K562 (cell line): ENCODE measurements around the gene ADAM23. TPM values are rescaled to one million over a fixed set of nuclear protein-coding genes. Genes with fewer than 3 reads are reported as not detected.

Experiments
- C11orf30 ChIP-seq: fragments of 450-650 bp; IDR thresholded peaks from 2 replicates; pipeline ENCODE4 v1.6.1; 2016; ENCODE audit warnings: low read depth, mild to moderate bottlenecking
- CBX2 ChIP-seq: fragments of 200-600 bp; sonication (generic); IDR thresholded peaks from one replicate; pipeline ENCODE4 v1.6.1; 2012; ENCODE audit warnings: mild to moderate bottlenecking, low read length, inconsistent platforms; ENCODE audit not compliant: insufficient read depth, poor library complexity, severe bottlenecking
- HDAC1 ChIP-seq, 2 experiments: fragments of 450-650 bp; IDR thresholded peaks; 2 replicates each; pipeline ENCODE4 v1.6.1; 2016 to 2017; ENCODE audit warnings: inconsistent platforms in 1 of 2, mild to moderate bottlenecking in 1 of 2, moderate library complexity in 1 of 2
- KDM1A ChIP-seq, 2 experiments: fragments of 450-650 bp; IDR thresholded peaks; 2 replicates each; pipeline ENCODE4 v1.6.1; 2016; ENCODE audit warnings: mild to moderate bottlenecking in 2 of 2
- NCOA1 ChIP-seq: fragments of 450-650 bp; IDR thresholded peaks from 2 replicates; pipeline ENCODE4 v1.6.1; 2016; ENCODE audit warnings: low read depth
- NFIC ChIP-seq: fragments of 450-650 bp; IDR thresholded peaks from 2 replicates; pipeline ENCODE4 v1.6.1; 2017; ENCODE audit warnings: mild to moderate bottlenecking, inconsistent platforms
- PHF21A ChIP-seq: fragments of 450-650 bp; IDR thresholded peaks from 2 replicates; pipeline ENCODE4 v1.6.1; 2017; ENCODE audit warnings: low read depth, borderline replicate concordance
- PPARD ChIP-seq: fragments of 250-450 bp; sonication (Bioruptor Pico); IDR thresholded peaks from 2 replicates; pipeline ENCODE4 v1.8.0; 2022; ENCODE audit warnings: inconsistent platforms, mild to moderate bottlenecking, moderate library complexity
- PTTG1 ChIP-seq: fragments of 450-650 bp; IDR thresholded peaks from 2 replicates; pipeline ENCODE4 v1.6.1; 2016; ENCODE audit warnings: low read depth, mild to moderate bottlenecking, missing genetic modification characterization, missing compliant biosample characterization
- RAD21 ChIP-seq, 2 experiments: fragments of 250-450 bp in 1 of 2; fragments of 450-650 bp in 1 of 2; sonication (Bioruptor Pico) in 1 of 2; formaldehyde crosslinking in 1 of 2; IDR thresholded peaks in 1 of 2; conservative IDR thresholded peaks in 1 of 2; 2 replicates each; pipeline versions ENCODE4 v1.4.0 to v1.8.0; 2020 to 2022; ENCODE audit warnings: mild to moderate bottlenecking in 2 of 2, moderate library complexity in 1 of 2
- SREBF1 ChIP-seq: fragments of 150-350 bp; IDR thresholded peaks from 2 replicates; pipeline ENCODE4 v1.6.1; 2014; ENCODE audit warnings: antibody characterized with exemption, low read depth, low read length, borderline replicate concordance
- XRCC3 ChIP-seq: fragments of 450-650 bp; IDR thresholded peaks from 2 replicates; pipeline ENCODE4 v1.6.1; 2017; ENCODE audit warnings: mild to moderate bottlenecking, moderate library complexity
- ZNF316 ChIP-seq: fragments of 450-650 bp; IDR thresholded peaks from 2 replicates; pipeline ENCODE4 v1.6.1; 2016
- ZNF695 ChIP-seq: fragments of 450-650 bp; formaldehyde crosslinking; IDR thresholded peaks from 2 replicates; pipeline ENCODE4 v1.4.0; 2020; ENCODE audit warnings: mild to moderate bottlenecking, moderate library complexity
- polyA plus RNA-seq, 8 experiments: library from polyadenylated mRNA; depleted of rRNA in 4 of 8; stranded (reverse) in 5 of 8; unstranded in 3 of 8; fragments of >200 nt; fragmentation: Nextera tagmentation in 2 of 8; fragmentation: Illumina TruSeq in 1 of 8; extraction: Ambion mirVana in 2 of 8; extraction: Trizol in 1 of 8; gene quantifications; 2 replicates each; pipeline versions ENCODE4 v1.2.1 to v1.2.3, GENCODE V29; 2011 to 2014; ENCODE audit warnings: inconsistent platforms in 1 of 8, missing spikeins in 1 of 8
- total RNA-seq, 7 experiments: library from RNA; depleted of rRNA in 6 of 7; stranded (reverse); fragments of >200 nt in 6 of 7; fragmentation: Illumina TruSeq in 2 of 7; extraction: Trizol in 2 of 7; gene quantifications; 2 replicates each; pipeline versions ENCODE4 v1.2.1 to v1.2.3, GENCODE V29; 2011 to 2021; ENCODE audit warnings: low replicate concordance in 1 of 7
- TF ChIP-seq, protein P1 (sequence below): sonication (generic); formaldehyde crosslinking; IDR thresholded peaks from 2 replicates; pipeline ENCODE4 v1.8.0; 2022; ENCODE audit warnings: mild to moderate bottlenecking, missing genetic modification reagents, borderline replicate concordance
- TF ChIP-seq, protein P2 (sequence below): fragments of 450-650 bp; formaldehyde crosslinking; IDR thresholded peaks from 2 replicates; pipeline ENCODE4 v1.4.0; 2020; ENCODE audit warnings: mild to moderate bottlenecking, moderate library complexity
- TF ChIP-seq, protein P3 (sequence below): IDR thresholded peaks from 2 replicates; pipeline ENCODE4 v1.6.1; 2011; ENCODE audit warnings: borderline replicate concordance, low read depth, mild to moderate bottlenecking, moderate library complexity, low read length; ENCODE audit not compliant: insufficient read depth, poor library complexity, severe bottlenecking
- TF ChIP-seq, protein P4 (sequence below), 2 experiments: fragments of 450-650 bp in 1 of 2; IDR thresholded peaks; 2 replicates each; pipeline ENCODE4 v1.6.1; 2011 to 2017; ENCODE audit warnings: low read depth in 2 of 2, antibody characterized with exemption in 1 of 2, borderline replicate concordance in 1 of 2, low read length in 1 of 2, mild to moderate bottlenecking in 1 of 2, mixed read lengths in 1 of 2; ENCODE audit not compliant: control insufficient read depth in 1 of 2
- TF ChIP-seq, protein P5 (sequence below): fragments of 250-450 bp; sonication (Bioruptor Pico); IDR thresholded peaks from 2 replicates; pipeline ENCODE4 v1.5.0; 2021

ADAM23 gene
- total and polyA plus RNA-seq, 9 of the 15 experiments (the other 6 are each of a cell fraction or from before 2014, with no cell fraction given) = 0.02 TPM; not detected in 8

DNA sequence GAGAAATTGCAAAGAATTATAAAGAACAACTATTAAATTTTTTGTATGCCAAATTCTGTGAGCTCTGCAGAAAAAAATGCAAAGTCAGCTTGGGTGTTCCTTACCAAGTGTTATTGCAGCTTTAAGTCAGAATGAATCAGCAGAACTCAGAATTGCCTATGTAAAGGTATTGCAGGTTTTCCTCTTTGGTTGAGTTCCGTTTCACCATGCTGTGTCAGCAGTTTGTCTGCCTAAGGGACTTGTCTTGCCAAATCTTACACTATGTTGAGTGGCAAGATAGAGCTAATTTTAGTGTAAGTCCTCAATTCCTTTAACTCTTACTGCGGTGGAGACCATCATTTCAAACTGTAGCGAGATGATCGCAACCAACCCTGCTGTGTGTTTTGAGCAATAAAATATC is 38.8 kb downstream of the ADAM23 start (continued):
- peak; percentile 99 for TF ChIP-seq ZNF316
- no peak for TF ChIP-seq NFIC
- no peak for TF ChIP-seq XRCC3
- TF ChIP-seq KDM1A (IDR thresholded peaks at IDR 0.05) = no peak
- TF ChIP-seq, protein P1, sequence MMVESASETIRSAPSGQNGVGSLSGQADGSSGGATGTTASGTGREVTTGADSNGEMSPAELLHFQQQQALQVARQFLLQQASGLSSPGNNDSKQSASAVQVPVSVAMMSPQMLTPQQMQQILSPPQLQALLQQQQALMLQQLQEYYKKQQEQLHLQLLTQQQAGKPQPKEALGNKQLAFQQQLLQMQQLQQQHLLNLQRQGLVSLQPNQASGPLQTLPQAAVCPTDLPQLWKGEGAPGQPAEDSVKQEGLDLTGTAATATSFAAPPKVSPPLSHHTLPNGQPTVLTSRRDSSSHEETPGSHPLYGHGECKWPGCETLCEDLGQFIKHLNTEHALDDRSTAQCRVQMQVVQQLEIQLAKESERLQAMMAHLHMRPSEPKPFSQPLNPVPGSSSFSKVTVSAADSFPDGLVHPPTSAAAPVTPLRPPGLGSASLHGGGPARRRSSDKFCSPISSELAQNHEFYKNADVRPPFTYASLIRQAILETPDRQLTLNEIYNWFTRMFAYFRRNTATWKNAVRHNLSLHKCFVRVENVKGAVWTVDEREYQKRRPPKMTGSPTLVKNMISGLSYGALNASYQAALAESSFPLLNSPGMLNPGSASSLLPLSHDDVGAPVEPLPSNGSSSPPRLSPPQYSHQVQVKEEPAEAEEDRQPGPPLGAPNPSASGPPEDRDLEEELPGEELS (CRISPR knock-in tag) = no peak
- TF ChIP-seq, protein P2, sequence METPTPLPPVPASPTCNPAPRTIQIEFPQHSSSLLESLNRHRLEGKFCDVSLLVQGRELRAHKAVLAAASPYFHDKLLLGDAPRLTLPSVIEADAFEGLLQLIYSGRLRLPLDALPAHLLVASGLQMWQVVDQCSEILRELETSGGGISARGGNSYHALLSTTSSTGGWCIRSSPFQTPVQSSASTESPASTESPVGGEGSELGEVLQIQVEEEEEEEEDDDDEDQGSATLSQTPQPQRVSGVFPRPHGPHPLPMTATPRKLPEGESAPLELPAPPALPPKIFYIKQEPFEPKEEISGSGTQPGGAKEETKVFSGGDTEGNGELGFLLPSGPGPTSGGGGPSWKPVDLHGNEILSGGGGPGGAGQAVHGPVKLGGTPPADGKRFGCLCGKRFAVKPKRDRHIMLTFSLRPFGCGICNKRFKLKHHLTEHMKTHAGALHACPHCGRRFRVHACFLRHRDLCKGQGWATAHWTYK (CRISPR knock-in tag) = no peak
- no peak for TF ChIP-seq NCOA1
- TF ChIP-seq, protein P3, sequence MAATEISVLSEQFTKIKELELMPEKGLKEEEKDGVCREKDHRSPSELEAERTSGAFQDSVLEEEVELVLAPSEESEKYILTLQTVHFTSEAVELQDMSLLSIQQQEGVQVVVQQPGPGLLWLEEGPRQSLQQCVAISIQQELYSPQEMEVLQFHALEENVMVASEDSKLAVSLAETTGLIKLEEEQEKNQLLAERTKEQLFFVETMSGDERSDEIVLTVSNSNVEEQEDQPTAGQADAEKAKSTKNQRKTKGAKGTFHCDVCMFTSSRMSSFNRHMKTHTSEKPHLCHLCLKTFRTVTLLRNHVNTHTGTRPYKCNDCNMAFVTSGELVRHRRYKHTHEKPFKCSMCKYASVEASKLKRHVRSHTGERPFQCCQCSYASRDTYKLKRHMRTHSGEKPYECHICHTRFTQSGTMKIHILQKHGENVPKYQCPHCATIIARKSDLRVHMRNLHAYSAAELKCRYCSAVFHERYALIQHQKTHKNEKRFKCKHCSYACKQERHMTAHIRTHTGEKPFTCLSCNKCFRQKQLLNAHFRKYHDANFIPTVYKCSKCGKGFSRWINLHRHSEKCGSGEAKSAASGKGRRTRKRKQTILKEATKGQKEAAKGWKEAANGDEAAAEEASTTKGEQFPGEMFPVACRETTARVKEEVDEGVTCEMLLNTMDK = no peak
- TF ChIP-seq, protein P4, sequence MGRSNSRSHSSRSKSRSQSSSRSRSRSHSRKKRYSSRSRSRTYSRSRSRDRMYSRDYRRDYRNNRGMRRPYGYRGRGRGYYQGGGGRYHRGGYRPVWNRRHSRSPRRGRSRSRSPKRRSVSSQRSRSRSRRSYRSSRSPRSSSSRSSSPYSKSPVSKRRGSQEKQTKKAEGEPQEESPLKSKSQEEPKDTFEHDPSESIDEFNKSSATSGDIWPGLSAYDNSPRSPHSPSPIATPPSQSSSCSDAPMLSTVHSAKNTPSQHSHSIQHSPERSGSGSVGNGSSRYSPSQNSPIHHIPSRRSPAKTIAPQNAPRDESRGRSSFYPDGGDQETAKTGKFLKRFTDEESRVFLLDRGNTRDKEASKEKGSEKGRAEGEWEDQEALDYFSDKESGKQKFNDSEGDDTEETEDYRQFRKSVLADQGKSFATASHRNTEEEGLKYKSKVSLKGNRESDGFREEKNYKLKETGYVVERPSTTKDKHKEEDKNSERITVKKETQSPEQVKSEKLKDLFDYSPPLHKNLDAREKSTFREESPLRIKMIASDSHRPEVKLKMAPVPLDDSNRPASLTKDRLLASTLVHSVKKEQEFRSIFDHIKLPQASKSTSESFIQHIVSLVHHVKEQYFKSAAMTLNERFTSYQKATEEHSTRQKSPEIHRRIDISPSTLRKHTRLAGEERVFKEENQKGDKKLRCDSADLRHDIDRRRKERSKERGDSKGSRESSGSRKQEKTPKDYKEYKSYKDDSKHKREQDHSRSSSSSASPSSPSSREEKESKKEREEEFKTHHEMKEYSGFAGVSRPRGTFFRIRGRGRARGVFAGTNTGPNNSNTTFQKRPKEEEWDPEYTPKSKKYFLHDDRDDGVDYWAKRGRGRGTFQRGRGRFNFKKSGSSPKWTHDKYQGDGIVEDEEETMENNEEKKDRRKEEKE (IDR thresholded peaks at IDR 0.05; ENCODE audit: borderline replicate concordance in 1 of 2, control insufficient read depth in 1 of 2, low read depth in 2 of 2, low read length in 1 of 2) = no peak
- no peak for TF ChIP-seq RAD21 (CRISPR knock-in tag; conservative IDR thresholded peaks at IDR 0.05 in 1 of 2, IDR thresholded peaks at IDR 0.05 in 1 of 2)
- TF ChIP-seq PHF21A = no peak
- TF ChIP-seq SREBF1 = no peak
- TF ChIP-seq PTTG1 (tag) = no peak
- TF ChIP-seq CBX2 = no peak
- TF ChIP-seq C11orf30 = peak; percentile 99
- no peak for TF ChIP-seq PPARD (CRISPR knock-in tag)
- no peak for TF ChIP-seq HDAC1 (IDR thresholded peaks at IDR 0.05)
- TF ChIP-seq, protein P5, sequence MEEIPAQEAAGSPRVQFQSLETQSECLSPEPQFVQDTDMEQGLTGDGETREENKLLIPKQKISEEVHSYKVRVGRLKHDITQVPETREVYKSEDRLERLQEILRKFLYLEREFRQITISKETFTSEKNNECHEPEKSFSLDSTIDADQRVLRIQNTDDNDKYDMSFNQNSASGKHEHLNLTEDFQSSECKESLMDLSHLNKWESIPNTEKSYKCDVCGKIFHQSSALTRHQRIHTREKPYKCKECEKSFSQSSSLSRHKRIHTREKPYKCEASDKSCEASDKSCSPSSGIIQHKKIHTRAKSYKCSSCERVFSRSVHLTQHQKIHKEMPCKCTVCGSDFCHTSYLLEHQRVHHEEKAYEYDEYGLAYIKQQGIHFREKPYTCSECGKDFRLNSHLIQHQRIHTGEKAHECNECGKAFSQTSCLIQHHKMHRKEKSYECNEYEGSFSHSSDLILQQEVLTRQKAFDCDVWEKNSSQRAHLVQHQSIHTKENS (CRISPR knock-in tag) = no peak
- no peak for TF ChIP-seq ZNF695
